ENCODE results near the gene LIPK.

Gene LIPK

DNA sequence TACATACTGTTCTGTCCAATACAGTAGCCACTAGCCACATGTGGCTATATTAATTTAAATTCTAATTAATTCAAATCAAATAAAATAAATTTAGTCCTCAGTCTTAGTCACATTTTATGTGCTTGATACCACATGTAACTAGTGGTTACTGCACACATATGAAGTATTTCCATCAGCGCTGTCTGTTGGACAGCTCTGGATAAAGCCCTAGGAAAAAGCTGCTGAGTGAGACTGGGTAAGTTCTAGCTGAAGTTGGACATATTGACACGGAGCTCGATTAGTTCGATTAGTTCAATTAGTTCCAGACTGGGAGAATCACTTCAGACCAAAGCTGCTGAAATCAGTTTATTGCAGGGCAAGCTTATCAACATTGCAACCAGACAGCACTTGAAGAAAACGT is 81.4 kb downstream of the LIPK start:
- DNase-seq: no peak

DNA sequence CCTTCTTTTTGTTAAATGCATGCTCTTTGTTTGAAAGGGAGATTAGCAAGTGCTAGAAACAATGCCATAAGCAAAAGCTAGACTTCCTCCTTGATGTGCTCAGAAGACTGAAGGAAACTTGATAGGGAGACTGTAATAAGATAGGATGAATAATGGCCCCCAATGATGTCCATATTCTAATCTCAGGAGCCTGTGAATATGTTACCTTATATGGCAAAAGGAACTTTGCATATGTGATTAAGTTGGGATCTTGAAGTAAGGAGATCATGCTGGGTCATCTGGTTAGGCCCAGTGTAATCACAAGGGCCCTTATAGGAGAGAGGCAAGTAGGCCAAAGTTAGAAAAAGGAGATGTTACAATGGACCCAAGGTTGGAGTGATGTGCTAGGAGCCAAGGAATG is 82.9 kb downstream of the LIPK start:
- no peak for DNase-seq

DNA sequence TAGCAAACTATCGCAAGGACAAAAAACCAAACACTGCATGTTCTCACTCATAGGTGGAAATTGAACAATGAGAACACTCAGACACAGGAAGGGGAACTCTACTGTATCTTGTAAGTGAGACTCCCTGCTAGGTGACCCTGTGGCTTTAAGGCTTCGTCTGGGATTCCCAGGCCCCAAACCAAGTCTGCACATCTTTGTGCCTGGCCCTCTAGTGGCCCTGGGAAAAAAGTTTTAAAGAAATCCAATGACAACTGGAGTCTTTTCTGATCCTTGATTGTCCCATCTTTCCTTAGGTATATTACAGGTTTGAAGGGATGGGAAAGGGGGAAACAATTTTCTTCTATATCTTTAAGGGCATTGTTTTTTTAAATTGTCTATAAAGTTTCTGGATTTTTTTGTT is 85.9 kb downstream of the LIPK start:
- DNase-seq: peak; percentile 4

GRCh38 chr10:88792661-88793060 is 86.6 kb downstream of the LIPK start:
- peak; percentile 53 for DNase-seq

DNA sequence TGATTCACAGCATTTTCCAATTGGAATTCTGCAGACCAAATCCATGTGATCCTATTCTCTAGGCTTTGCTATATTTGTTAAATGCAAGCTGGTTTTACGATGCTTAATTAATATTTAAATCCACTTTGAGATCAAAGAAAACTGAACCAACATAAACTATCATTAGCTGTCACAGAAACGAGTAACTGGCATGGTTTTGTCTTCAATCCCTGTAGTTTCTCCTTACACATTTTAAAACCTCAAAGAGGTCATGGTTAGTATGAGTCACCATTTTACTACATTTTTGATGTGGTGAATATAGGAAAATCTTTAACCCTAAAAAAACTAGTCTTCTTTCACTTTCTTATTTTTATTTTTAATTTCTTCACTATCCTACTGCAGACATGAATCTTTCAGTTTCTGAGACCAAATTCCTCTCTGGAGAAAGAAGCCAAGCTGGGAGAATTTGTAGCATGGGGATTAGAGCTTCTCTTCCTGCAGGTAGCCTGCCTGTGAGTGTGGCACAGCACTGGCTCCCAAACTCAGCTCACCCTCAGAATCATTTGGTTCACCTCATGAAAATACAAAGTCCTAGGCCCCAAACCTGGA is 87.8 kb downstream of the LIPK start:
- DNase-seq: peak; percentile 73

DNA sequence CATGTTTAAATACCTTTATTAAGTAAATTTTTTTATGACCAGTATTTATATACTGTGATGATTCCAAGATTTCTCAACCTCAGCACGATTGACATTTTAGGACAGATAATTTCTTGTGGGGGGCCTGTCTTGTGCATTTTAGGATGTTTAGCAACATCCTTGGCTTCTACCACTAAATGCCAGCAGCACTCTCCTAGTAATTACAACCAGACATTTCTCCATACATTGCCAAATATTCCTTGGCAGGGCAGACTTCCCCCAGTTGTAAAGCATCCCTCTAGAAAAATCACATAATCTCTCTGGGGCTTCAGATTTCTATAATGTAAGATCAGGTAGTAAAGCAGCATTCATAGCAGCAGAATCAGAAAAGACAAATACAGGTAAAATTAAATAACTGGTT is 88.7 kb downstream of the LIPK start:
- no peak for DNase-seq

GRCh38 chr10:88800152-88801125 is 94.4 kb downstream of the LIPK start:
- peak; percentile 59 for DNase-seq

All from activated CD4-positive, alpha-beta T cell treated with anti-CD3 and anti-CD28 coated beads, Interleukin-2, amount 50 U/mL, for 16 hours (primary cell).